ENCODE data around the gene FUNDC2.

DNA sequence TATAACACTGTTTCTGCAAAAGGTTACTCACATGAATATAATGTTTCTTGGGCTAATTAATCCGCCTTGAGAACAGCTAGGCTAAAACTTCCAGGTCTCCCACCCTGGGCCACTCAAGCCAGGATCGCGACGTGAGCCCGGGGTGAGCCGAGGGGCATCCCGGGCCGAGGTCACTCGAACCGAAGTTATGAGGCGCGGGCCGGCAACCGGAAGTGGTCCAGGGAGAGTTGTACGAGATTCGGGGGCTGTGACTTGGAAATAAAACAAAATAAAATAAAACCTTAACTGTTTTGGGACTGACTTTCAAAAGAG, 44.0 kb downstream of the FUNDC2 start:
- TF ChIP-seq, protein P1, sequence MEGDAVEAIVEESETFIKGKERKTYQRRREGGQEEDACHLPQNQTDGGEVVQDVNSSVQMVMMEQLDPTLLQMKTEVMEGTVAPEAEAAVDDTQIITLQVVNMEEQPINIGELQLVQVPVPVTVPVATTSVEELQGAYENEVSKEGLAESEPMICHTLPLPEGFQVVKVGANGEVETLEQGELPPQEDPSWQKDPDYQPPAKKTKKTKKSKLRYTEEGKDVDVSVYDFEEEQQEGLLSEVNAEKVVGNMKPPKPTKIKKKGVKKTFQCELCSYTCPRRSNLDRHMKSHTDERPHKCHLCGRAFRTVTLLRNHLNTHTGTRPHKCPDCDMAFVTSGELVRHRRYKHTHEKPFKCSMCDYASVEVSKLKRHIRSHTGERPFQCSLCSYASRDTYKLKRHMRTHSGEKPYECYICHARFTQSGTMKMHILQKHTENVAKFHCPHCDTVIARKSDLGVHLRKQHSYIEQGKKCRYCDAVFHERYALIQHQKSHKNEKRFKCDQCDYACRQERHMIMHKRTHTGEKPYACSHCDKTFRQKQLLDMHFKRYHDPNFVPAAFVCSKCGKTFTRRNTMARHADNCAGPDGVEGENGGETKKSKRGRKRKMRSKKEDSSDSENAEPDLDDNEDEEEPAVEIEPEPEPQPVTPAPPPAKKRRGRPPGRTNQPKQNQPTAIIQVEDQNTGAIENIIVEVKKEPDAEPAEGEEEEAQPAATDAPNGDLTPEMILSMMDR (IDR thresholded peaks at IDR 0.05 in 8 of 11, conservative IDR thresholded peaks at IDR 0.05 in 3 of 11), result no peak
- TF ChIP-seq POLR2A (IDR thresholded peaks at IDR 0.05), result no peak

Data from spleen (tissue), 7 donors.